Ureter (tissue), 1 donor: Measurements from ENCODE around the gene IFNL3. TPM values are rescaled to one million over a fixed set of nuclear protein-coding genes. Genes with fewer than 3 reads are reported as not detected.
"Not testable (repeated sequence)": the region's sequence is repeated elsewhere in the genome, so short reads cannot be mapped to it uniquely, and the experiment has no call there.

Source experiments
- DNase-seq: peaks from one replicate; pipeline ENCODE4 v3.0.0-alpha.2; 2020; ENCODE audit warnings: low spot score
- total RNA-seq: library from RNA; stranded (reverse); gene quantifications from one replicate; pipeline ENCODE4 v1.2.4, GENCODE V29; 2023
- donor health status: DM: yes; HTN: yes; CAD: no.

Gene IFNL3
- not detected for total RNA-seq

DNA sequence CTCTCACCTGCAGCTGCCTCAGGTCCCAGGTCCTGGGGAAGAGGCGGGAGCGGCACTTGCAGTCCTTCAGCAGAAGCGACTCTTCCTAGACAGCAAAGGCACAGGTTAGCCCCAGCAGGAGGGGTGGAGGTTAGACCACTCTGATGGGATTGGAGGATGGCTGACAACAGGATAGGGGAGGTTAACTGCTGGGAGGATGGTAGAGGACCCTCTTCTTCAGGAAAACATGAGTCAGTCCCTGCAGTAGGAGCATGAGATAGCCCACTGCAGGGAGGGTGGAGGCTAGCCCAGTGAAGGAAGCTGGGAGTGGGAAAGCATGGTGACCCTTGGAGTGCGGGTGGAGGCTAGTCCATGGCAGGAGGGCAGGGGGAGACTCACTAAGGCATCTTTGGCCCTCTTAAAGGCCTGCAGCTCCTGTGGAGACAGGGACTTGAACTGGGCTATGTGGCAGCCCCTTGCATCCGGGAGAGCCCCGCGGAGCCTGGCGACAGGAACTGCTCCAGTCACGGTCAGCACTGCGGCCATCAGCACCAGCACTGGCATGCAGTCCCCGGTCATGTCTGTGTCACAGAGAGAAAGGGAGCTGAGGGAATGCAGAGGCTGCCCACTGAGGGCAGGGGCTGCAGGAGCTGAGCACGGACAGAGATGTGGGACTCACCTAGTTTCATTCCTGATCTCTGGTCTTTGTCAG lies at the start of gene IFNL3:
Gene IFNL3 (minus strand): TSS at position 597 of the 691 bp plus-strand sequence. CDS start 39 bp downstream, at position 558.
- not testable (repeated sequence) for DNase-seq

DNA sequence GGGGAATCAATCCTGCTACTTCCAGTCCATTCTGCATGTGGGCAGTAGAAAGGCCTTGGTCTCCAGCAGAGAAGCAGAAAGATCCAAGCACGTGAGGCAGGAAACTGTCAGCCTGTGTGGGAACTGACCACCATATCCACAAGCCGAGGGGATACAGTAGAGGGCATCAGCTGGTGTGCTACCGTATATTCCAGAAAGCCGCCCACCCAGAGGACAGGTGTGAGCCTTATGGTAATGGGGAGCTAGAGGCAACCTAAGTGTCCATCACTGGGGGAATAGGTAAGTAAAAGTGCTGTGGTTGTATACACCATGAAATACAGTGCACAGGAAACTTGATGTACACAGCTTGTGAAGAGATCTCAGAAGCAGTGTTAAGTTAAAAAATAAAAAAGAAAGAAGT lies 48.6 kb upstream of the IFNL3 start:
- DNase-seq, result no peak

DNA sequence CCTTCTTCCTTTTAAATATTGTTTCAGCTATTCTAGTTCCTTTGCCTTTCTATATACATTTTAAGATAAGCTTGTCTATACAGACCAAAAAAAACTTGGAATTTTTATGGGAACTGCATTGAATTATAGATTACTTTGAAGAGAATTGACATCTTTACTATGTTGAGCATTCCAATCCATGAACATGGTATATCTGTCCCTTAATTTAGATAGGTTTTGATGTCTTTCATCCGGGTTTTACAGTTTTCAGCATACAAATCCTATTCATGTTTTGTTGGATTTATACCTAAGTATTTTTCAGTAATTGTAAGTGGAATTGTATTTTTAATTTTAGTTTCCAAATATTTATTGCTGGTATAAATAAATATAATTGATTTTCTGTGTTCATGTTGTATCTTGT lies 39.2 kb upstream of the IFNL3 start:
- DNase-seq, result no peak

DNA sequence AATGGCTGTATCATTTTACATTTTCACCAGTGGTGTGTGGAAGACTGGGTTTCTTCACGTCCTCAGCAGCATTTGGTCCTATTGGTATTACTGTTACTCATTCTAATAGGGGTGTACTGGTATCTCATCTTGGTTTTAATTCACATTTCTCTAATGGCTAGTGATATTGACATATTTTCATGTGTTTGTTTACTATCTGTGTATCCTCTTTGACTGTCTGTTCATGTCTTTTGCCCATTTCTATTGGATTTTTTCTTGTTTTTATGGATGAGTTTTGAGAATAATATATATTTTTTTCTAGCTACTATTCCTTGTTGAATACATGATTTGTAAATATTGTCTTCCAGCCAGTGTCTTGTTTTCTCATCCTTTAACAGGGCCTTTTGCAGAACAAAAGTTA lies 37.2 kb upstream of the IFNL3 start:
- no peak for DNase-seq

DNA sequence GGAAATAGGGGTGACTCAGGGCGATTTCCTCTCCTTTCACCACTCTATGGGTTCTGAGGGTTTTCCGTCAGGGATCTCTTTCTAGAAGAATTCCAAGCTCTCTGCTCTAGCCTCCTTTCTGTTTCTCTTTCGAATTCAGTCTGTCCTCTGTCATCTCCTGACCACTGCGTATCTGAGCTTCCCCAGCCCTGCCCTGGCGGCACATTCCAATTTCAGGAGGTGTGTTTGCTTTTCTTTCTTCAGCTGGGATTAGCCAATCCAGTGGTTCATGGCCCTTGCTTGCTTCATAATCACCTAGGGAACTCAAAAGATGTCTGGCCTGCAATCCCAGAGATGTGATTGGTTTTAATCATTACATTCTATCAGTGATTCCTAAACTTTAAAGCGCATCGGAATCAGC lies 32.8 kb upstream of the IFNL3 start:
- no peak for DNase-seq

DNA sequence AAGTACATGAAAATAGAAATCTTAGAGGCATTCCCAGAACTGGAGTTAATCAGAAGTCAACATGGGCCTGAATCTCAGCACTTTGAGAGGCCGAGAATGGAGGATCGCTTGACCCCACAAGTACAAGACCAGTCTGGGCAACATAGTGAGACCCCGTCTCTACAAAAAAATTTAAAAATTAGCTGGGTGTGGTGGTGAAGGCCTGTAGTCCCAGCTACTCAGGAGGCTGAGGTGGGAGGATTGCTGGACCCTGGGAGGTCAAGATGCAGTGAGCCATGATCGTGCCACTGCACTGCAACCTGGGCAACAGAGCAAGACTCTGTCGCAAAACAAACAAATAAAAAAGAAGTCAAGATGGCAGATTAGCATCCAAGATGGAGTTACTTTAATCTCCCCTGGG lies 31.9 kb upstream of the IFNL3 start:
- no peak for DNase-seq

DNA sequence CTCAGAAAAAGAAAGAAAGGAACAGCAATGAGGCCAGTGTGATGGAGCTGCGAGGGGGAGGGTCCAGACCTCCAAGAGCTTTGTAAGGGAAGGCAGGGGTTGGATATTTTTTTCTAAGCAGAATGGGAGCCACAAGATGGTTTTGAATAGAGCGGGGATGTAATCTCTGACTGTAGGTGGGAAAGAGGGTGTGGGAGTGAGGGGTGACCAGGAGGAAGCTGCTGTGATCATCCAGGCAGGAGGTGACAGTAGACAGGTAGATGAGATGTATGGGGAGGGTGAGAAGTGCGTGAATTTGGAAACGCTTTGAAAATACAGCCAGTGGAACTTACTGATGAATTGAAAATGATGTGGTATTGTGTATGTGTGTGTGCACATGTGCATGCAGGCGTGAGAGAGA lies 30.8 kb upstream of the IFNL3 start:
- DNase-seq, result no peak

DNA sequence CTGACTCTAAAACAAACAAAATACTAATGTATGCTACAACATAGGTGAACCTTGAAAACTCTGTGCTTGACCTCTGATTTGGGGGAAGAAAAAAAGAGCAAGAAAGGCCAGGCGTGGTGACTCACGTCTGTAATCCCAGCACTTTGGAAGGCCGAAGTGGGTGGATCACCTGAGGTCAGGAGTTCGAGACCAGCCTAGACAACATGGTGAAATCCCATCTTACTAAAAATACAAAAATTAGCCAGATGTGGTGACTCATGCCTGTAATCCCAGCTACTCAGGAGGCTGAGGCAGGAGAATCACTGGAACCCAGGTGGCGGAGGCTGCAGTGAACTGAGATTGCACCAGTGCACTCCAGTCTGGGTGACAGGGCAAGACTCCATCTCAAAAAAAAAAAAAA lies 29.1 kb upstream of the IFNL3 start:
- not testable (repeated sequence) for DNase-seq

DNA sequence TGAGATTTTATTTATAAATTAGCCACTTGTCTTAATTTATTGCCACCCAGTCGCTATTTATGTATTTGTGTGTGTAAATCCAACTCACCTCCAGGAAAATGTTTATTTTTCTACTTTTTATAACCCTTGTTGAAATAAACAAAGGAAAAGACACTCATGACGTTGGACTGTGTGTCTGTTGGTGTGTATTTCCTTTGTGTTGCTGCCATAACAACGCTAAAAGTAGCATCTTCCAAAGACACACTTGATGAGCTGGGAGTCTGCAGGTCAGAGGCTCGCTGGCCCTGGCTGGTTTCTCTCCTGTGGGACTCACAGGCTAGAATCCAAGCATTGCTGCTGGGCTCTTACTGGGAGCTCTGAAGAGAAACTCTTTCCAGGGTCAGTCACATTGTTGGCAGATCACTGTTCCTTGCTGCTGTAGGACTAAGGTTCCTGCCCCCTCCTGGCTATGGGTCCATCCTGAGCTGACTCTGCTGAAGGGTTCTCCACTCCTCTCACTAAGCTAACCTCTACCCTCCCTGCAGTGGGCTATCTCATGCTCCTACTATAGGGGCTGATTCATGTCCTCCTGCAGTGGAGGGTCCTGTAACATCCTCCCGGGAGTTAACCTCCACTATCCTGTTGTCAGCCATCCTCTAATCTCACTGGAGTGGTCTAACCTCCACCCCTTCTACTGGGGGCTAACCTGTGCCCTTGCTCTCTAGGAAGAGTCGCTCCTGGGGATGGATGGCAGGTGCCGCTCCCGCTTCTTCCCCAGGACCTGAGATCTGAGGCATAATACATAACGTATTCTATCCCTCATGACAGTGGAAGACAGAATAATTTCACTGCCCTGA lies 25.4 kb upstream of the IFNL3 start:
- no peak for DNase-seq

DNA sequence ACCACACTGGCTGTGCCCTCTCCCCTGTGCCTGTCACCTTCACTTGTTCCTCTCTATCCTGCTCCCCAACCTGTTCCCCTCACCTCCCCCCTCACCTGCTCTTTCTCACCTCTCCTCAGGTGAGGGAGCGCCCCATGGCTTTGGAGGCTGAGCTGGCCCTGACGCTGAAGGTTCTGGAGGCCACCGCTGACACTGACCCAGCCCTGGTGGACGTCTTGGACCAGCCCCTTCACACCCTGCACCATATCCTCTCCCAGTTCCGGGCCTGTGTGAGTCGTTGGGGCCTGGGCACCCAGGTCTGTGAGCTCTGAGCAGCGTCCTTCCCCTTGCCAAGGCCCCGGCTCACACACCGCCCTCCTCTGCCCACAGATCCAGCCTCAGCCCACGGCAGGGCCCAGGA lies 24.6 kb upstream of the IFNL3 start:
- not testable (repeated sequence) for DNase-seq

DNA sequence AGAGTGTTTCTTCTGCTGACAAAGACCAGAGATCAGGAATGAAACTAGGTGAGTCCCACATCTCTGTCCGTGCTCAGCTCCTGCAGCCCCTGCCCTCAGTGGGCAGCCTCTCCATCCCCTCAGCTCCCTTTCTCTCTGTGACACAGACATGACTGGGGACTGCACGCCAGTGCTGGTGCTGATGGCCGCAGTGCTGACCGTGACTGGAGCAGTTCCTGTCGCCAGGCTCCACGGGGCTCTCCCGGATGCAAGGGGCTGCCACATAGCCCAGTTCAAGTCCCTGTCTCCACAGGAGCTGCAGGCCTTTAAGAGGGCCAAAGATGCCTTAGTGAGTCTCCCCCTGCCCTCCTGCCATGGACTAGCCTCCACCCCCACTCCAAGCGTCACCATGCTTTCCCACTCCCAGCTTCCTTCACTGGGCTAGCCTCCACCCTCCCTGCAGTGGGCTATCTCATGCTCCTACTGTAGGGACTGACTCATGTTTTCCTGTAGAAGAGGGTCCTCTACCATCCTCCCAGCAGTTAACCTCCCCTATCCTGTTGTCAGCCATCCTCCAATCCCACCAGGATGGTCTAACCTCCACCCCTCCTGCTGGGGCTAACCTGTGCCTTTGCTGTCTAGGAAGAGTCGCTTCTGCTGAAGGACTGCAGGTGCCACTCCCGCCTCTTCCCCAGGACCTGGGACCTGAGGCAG lies 23.9 kb upstream of the IFNL3 start:
- DNase-seq, result not testable (repeated sequence)

DNA sequence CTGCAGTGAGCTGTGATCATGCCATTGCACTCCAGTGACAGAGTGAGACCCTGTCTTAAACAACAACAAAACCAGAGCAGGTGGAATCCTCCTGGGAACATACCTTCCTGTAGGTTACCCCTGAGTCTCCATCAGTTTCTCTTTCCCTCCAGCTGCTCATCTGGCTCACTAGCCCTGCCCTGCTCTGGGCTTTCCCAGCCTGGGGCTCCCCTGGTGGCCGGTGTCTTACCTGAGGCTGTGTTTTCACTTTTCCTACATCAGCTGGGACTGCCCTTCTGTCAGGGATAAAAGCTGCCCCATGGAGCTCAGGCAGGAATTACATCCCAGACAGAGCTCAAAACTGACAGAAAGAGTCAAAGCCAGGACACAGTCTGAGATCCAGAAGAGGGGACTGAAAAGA lies 23.3 kb upstream of the IFNL3 start, which contains the start of gene IFNL2:
Gene IFNL2 (plus strand): TSS at position 312 of the 400 bp plus-strand sequence. CDS start 173 bp downstream, outside the sequence.
- not testable (repeated sequence) for DNase-seq

DNA sequence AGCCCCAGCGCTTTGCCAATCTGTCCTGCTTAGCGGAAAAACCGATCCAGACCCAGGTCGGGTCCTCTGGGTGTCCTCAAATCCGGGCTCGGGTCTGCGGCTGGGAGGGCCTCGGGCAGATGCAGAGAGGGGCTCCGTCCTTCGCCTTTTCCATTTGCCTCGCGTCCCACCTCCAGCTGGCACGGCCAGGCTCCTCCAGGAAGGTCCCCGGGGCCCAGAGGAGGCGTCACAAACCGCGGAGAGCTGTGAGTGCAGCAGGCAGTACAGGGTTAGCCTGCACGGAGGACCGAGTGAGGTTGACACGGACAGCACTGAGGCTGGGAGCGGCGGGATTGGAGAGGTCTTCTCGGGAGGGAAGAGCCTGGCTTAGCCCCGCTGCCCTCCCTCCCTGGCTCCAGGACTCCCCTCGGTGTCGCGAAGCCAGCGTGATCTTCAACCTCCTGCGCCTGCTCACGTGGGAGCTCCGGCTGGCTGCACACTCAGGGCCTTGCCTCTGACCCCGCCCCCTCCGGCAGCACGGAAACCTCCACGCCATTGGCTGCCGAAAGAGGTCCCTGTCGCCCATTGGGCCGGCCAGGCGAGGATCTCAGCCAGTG lies 20.6 kb upstream of the IFNL3 start:
- DNase-seq, result no peak

DNA sequence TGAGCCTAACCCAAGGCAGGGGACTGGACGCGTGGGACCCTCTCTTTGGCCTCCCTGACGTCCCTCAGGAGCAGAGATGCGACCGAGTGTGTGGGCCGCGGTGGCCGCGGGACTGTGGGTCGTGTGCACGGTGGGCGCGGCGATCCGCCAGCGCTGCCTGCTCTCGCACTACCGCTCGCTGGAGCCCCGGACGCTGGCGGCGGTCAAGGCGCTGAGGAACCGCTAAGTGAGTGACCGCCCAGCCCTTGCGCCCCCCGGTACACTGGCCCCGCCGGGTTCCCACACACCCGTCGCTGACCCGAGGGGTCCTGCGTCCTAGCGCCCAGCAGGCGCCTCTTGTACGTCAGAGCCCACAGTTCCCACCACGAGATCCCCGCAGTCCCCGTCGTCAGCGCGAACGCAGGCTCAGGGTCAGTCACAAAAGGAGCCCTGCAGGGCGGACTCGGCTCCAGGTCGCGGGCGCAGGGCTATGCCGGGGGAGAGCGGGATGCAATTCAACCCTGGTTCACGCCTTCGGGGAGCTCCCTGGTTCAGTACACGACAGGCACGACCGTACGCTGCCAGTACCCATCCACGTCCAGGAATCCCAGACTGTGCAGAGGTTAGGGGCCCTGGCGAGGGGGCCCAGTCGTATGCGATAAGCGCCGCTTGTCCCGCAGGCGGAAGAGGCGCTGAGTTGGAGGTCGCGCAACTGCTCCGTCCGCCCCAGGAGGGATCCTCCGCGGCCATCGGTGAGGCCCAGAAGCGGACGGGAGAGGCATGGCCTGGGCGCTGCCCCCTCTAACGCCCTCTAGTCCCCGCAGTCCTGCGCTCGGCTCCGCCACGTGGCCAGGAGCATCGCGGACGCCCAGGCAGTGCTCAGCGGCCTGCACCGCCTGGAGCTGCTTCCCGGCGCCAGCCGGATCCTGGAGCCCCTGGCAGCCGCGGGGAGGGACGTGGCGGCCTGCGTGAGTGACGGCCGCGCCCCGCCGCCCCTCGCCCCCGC lies 19.8 kb upstream of the IFNL3 start:
- DNase-seq, result no peak

DNA sequence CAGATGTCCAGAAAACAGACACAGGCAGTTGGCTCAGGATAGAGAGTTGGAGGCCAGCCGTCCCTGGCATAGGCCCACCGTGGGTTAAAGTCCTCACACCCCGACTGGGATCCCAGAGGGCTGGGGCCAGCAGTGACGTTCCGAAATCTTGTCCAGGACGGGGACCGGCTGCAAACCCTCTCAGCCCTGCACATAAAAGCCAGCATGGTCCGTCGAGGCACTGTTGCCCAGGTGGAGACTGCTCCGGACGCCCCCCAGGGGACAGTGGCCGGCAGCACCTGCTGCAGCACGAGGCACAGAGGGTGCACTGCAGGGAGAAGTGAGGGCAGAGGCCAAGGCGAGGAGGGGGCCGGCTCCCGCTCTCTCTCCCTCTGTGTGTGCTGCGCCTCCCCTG lies 19.1 kb upstream of the IFNL3 start:
- DNase-seq, result no peak

DNA sequence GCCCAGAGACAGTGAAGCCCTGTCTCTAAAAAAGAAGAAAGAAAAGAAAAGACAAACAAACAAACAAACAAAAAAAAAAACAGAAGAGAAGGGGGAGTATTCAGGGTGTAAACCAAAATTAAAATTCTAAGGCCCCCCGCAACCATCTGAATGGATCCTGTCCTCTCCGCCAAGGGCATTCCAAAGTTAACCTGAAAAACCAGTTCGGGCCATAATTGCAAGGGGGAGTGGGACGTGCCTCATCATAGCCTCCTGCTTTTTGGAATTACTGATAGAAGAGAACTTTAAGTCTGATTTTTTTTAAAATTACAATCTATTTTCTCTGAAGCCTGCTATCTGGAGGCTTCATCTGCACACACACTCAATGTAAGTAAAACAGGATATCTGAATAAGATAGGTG lies 17.7 kb upstream of the IFNL3 start:
- no peak for DNase-seq

DNA sequence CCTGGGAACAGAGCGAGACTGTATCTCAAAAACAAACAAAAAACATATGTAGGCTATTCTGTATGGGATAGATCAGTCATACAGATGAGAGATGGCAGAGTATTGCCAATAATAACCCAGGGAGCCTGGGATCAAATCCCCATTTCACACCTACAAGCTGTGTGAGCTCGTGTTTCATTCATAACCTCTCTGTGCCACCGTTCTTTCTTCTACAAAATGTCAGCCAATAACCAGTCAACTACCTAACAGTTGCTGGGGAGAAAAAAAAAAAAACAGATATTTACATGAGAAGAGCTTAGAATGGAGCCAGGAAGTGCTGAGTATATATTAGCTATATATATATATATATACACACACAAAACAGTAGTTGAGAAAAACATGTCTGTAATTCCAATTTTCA lies 16.9 kb upstream of the IFNL3 start:
- DNase-seq, result no peak

DNA sequence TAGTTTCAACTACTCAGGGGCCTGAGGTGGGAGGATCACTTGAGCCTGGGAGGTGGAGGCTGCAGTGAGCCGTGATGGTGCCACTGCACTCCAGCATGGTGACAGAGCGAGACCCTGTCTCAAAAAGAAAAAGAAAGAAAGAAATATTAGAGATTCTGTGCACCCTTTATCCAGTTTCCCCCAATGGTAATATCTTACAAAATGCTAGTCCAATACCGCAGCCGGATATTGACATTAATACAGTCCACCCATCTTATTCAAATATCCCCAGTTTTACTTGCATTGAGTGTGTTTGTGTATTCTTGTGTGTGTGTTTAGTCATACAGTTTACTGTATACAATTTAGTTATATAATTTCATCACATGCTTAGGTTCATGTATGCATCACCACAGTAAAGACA lies 12.4 kb upstream of the IFNL3 start:
- DNase-seq, result no peak

DNA sequence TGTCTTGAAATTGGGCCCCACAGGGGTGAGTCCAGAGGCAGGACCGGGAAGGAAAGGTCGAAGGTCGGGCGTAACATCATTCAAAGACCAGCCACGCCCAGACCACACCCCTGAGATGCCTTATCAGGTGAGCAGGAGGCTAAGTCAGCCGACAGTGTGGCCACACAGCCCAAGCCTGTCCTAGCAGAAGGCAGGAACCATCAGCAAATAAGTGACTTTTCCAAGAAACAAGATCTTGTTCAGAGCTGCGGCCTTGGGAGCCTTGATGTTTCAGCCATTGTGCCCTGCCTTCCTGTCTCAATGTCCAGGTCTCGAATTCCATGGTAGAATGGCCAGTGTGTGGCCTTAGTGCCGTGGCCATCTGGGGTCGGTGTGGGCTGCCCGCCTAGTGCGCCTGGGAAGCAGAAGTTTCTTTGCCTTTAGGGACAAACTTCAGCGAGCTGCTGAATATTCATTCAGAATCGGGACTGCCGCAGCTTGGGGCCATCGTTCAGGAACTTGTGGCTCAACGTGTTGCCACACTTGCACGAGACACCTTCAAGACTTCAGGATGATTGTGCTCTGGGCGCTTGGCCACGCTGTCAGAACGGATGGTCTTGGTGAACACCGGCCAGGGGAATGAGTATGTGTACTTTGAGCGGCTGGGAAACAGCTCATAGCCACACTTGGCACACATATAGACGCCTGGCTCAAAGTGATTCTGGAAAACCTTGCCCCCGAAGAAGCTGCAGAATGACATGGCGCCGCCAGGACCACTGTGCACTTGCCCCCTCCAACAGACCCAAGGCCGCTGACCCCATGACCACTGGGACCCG lies 9.9 kb upstream of the IFNL3 start:
- no peak for DNase-seq
